GM15510 (cell line): Measurements from ENCODE around the gene RNF220.

Experiments used
- POLR2A ChIP-seq: IDR thresholded peaks from 3 replicates; pipeline ENCODE4 v1.6.1; 2011; ENCODE audit warnings: borderline replicate concordance; ENCODE audit not compliant: insufficient read length; ENCODE audit errors: extremely low read depth

Gene RNF220

DNA sequence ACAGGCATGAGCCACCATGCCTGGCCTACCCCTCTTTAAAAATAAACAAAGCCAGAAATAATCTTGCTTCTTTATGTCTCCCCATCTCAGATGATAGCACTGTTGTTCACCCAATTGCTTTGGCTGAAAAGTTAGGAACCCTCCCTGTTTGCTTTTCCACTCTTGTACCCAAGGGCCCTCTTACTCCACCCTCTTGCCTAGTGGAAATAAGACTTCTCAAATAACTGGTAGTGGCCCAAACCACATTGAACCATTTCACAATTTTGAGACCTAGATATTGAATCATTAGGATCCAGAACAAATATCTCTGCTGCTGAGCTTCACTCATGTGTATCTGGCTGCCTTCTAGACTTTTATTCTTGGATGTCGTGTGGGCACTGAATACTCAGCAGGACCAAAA lies 37.7 kb downstream of the RNF220 start:
- TF ChIP-seq POLR2A, result no peak

DNA sequence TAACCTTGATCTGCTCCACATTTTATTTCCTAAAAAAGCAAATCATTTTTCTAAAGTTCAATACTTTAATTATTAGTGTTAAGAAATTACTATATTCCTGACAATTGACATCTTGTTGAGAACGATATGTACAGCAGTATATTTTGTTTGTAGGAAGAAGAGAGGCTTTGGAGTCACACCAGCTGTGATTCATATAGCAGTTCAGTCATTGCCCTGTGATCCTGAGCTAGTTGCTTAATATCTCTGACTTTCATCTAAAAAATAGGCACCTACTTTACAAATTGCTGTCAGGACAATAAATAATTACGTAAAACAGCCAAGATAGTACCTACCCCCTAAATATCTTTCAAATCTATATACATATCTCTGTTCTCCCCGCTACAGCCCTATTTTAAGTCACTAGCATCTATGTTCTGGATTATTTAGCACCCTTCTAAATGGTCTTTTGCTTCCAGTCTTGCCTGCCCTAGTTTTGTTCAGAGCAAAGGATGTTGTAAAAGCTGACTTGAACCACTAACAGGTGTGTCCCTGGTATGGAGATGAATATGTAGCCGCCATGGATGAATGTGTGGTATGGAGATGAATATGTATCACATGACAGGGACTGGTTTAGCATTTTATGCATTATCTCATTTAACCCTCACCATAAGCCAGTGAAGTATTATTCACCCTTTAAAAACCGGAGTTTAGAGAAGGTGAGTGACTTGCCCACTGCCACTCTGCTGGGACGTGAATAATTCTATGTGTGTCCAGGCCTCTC lies 42.2 kb downstream of the RNF220 start:
- no peak for TF ChIP-seq POLR2A

DNA sequence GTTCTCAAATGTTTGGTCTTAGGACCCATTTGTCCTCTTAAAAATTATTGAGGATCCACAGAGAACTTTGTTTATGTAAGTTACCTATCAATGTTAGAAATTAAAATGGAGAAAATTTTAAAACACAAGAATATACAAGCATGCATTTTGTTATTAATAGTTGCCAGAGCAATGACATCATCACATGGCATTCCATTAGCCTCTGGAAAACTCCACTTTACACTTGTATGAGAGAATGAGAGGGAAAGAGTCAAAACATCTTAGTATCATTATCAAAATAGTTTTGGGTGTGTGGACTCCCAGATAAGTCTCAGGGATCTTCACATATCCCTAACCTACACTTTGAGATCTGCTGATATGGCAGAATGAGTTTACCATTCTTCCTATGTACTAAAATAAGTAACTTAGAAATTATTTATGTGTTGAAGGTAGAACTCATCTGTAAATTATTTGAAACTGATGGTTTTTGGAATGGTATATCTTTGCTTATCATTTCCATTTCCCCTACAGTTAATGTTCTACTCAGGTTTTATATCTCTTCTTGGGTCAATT lies 48.8 kb downstream of the RNF220 start:
- TF ChIP-seq POLR2A, result no peak

DNA sequence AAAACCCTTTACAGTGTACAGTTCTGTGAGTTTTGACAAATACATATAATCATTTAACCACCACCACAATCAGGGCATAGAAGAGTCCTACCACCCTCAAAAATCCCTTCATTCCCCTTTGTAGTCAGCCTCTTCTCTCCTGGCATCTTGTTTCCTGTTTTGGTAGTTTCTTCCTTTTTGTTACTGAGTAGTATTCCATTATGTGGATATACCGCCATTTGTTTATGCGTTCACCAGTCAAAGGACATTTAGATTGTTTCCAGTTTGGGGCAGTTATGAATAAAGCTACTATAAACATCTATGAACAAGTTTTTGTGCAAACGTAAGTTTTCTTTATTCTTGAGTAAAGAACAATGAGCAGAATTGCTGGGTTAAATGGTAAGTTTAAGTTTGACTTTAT lies 49.6 kb downstream of the RNF220 start:
- no peak for TF ChIP-seq POLR2A

DNA sequence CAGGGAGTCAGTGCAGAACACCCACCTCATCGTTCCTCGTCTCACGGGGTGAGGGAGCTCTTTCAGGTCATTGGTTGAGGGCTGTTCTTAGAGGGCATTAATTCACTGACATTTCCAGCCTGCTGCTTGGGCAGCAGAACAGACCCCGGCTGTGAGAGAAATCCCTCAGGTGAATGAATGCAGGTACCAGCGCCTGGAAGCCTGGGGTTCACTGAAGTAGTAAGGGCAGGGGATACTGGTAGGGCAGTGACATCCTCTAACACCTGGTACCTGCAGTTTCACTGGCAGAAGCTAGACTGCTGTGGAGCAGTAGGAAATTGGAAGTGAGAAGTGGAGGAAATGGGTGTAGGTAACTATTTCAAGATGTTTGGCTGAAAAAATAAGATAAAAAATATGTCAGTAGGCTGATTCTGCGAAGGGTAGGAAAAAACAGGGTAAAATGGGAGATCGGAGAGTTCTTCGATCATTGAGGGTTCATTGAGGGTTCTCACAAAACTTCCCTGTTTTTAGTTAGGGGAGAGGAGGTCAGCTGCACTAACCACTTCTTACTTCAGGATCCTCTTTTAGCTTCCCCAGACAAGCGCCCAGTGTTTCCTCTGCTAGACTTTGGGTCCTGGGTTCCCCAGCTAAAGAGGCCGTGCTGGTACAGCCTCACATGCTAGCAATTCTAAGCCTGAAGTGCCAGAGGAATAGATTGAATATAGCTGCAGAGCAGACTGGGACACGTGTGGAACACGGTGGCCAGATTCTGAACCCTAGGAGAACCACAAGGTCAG lies 55.2 kb downstream of the RNF220 start:
- no peak for TF ChIP-seq POLR2A

DNA sequence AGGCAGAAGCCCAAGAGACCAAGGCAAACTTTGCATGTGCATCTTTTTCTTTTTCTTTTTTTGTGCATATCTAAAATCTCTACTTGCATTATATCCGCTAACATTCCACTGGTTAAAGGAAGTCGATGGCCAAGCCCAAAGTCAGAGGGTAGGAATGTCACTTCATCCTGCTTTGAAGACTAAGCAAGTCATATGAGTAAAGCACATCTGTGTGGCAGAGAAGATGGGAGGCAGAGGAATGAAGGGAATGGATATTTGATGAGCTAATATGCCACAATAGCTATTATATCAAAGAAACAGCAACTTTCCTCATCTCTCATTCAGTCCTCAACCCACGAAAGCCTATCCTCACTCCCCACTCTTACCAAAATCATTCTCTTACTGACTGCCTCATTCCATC lies 59.3 kb downstream of the RNF220 start:
- TF ChIP-seq POLR2A, result no peak

DNA sequence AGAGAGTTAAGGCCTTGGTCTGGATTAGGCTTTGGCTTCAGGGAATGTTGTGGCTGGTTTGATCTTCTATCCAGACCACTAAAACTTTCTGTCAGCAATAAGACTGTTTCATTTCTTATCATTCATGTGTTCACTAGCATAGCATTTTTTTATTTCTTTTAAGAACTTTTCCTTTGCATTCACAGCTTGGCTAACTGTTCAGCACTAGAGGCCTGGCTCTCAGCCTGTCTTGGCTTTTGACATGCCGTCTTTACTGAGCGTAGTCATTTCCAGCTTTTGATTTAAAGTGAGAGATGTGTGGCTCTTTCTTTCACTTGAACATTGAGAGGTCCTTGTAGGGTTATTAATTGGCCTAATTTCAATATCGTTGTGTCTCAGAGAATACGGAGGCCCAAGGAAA lies 62.5 kb downstream of the RNF220 start:
- TF ChIP-seq POLR2A, result no peak

DNA sequence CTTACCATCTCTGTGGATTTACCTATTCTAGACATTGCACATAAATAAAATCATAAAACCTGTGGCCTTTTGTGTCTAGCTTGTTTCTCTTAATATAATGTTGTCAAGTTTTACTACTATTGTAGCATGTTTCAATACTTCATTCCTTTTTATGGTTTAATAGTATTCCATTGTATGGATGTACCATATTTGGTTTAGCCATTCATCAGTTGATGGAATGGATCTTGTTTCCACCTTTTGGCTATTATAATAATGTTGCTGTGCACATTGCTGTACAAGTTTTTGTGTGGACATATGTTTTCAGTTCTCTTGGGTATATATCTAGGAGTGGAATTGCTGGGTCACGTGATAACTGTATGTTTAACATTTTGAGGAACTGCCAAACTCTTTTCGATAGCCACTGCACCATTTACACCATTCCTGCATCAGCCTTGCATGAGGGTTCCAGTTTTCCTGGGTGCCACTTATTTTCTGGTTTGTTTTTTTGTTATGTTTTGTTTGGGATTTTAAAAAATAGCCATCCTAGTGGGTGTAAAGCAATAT lies 66.9 kb downstream of the RNF220 start:
- TF ChIP-seq POLR2A, result no peak

DNA sequence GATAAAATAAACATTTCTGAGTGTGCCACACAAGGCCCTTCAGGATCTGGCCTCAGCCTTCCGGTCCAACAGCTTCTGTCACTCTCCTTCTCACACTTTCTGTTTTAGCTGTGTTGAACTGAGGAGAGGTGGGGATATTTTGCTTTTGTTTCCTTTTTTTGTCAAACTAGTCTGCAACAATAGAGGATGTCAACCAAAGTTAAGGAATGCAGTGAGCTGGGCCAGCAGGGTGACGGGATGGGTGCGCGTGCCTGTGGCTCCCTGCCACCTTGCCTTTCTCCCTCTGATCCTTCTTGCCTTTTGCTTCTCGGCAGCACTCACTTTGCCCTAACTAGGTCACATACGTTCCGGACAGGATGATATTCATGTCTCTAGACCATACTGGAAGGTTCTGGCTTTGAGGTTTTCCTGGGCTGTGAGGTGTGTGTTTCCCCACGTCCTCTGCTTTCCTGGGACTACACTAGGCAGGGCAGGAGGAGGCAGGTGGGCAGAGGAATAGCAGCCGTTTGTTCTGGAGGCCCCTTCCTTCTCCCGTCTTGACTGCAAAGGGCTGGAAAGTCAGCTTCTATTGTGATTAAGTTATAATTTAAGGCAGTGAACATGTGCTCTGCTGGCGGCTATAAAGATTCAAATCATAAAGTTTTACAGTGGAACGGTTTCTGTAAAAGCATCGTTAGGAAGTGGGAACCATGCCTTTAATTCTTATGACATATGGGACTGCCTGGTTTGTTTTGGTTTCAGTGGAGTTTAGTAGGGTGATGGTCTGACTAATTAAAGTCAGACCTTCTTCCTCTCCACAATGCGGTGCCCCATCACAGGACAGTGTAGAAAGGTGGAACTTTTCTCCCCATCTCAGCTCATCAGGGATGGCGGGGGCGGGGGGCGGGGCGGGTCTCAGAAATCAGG lies 67.8 kb downstream of the RNF220 start:
- no peak for TF ChIP-seq POLR2A

DNA sequence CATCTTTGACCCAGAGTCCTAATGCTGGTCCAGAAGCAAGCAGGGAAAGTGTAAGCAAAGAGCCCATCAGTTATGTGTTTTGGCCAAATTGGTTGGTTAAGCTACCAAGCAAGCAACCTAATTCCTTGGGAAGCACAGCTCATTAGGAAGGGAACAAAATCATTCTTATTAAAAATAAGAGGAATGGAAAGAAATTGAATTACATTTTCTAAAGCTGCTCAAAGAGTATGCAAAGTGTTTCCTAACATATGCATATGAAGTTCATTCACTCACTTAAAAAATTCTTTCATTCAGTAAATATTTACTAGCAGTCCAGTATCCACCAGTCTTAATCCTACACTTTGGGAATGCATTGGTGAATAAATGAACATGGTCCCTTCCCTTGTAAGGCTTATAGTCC lies 71.8 kb downstream of the RNF220 start:
- no peak for TF ChIP-seq POLR2A

DNA sequence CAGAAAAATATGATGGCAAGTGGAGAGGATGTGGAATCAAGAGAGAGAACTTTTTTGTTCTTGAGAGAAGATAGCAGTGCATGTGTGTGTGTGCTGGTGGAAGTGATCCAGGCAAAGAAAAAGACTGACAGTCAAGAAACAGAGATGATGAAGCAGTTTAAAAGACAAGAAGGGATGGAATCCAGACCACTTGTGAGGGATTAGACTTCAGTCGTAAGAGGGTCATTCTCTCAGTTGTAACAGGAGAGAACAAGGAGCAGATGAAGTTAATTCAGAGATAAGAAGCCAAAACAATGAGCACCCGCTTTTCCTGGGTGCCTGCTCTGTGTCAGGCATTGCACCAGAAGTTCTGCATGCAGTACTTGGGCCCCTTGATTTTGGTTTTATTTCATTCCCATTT lies 76.6 kb downstream of the RNF220 start:
- no peak for TF ChIP-seq POLR2A

DNA sequence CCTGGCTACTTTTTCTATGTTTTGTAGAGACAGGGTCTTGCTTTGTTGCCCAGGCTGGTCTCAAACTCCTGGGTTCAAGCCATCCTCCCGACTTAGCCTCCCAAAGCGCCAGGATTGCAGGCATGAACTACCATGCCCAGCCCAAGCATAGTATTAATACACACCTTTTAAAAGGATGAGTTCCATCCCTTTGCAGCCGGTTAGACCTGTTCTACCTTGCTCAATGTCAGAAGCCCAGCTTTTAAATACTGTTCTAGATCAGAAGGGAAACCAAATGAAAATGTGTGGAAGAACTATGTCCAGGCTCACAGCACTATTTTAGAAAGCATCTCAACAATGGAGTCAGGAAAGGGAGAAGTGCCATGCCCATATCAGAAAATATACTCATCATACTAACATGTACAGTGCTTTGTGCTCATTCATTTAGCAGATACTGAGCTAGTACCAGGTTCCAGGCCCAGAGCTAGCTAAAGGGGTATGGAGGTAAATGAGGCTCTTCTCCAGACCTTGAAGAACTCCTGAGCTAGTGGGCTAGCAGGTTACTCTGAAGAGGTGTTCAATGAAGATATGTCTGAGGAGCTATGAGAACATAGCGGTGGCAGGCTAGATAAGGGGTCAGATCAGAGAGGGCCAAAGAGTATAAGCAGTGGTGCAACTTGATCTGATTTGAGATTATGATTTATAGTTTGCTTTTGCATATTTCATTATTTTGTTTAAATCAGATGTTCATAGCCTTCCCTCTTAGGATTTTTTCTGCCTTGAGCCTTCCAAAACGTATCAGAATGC lies 78.2 kb downstream of the RNF220 start:
- no peak for TF ChIP-seq POLR2A

DNA sequence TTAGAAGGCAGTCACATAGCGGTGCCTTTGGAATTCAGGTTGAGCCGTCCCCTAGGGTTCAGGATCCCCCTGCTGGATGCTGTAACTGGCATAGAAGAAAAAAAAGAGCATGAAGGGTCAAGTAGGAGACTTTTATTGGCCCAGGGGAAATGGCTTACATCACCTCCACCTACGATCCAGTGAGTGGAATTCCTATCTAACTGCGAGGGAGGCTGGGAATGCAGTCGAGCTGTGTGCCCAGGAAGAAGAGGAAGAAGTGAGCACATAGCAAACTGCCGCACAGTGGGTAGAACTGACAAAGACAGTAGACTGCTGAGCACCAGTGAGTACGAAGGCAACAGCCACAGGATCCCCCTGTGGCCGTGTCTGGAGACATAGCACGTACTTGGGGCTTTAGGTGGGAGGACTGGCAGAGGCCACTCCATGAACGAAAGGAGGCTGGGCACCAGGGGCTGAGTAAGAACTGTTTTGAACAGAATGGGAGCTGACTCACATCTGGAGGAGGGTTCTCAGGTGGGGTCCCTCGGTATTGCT lies 79.2 kb downstream of the RNF220 start:
- TF ChIP-seq POLR2A, result no peak
